Kidney tubule cell (primary cell): ENCODE data around the gene CDH22.

ENCODE experiments used
- DNase-seq: peaks from one replicate; pipeline ENCODE4 v3.0.0-alpha.2; 2018; ENCODE audit warnings: low spot score

CDH22 gene, protein sequence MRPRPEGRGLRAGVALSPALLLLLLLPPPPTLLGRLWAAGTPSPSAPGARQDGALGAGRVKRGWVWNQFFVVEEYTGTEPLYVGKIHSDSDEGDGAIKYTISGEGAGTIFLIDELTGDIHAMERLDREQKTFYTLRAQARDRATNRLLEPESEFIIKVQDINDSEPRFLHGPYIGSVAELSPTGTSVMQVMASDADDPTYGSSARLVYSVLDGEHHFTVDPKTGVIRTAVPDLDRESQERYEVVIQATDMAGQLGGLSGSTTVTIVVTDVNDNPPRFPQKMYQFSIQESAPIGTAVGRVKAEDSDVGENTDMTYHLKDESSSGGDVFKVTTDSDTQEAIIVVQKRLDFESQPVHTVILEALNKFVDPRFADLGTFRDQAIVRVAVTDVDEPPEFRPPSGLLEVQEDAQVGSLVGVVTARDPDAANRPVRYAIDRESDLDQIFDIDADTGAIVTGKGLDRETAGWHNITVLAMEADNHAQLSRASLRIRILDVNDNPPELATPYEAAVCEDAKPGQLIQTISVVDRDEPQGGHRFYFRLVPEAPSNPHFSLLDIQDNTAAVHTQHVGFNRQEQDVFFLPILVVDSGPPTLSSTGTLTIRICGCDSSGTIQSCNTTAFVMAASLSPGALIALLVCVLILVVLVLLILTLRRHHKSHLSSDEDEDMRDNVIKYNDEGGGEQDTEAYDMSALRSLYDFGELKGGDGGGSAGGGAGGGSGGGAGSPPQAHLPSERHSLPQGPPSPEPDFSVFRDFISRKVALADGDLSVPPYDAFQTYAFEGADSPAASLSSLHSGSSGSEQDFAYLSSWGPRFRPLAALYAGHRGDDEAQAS

DNA sequence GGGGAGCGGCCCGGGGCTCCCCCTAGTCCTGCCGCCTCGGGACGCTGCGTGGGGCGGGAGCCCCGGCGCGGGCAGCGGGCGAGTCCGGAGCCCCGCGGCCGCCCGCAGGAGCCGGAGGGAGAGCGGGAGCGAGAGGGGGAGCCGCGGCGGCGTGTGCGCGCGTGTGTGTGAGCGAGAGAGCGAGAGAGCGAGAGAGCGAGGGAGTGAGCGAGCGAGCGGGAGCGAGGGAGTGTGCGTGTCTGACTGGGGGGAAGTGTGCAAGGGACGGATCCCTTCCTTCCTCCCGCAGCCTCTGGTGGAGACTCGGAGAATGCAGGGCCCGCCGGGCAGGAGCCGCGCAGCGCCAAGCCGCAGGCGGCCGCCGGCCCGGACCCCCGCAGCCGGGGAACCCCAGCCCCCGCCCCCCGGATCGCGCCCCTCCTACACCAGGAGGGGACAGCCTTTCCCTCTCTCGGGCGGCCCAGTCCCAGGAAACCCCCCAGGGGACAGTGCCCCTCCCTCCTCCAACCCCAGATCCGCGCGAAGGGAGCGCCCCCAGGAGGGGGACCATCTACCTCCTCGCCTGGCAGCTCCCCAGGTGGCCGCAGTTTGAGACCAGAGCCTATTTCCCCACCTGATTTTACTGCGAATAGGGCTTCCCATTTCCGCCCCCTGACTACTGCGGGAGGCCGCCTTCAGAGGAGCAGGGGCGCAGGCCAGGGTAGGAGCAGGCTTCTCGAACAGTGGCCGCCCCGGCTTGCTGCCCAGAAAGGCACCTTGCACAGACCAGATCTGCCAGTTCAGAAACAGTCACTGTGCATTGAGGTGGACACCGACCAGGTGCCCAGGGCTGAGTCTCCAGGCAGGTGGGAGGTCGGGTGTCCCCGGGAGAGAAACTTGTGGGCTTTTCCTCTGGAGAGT lies at the start of gene CDH22:
CDH22 (minus strand) TSS at position 241 of the 900 bp plus-strand sequence. CDS start 57,204 bp downstream, outside the sequence.
- peak; percentile 35 for DNase-seq

DNA sequence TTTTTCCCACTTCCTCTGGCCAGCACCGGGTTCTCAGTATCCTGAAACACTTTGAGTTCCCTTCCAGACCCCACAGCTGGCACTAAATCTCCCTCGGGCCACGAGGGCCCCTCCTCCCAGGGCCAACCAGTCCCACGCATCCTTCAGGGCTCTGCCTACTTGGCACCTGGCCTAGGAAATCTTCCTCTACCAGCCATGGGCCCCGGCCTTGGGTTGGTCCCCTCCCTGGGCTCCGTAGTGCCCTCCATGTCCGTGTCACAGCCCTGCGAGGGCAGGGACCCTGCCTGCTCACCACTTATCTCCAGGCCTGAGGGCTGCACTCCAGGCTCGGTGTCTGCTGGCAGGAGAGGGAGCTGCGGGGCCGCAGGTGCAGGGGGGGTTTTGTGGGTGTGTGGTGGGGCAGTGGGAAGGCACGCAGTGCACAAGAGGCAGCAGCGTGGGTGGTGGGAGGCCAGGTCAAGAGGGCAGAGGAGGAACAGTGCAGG lies 48.8 kb upstream of the CDH22 start:
- no peak for DNase-seq

DNA sequence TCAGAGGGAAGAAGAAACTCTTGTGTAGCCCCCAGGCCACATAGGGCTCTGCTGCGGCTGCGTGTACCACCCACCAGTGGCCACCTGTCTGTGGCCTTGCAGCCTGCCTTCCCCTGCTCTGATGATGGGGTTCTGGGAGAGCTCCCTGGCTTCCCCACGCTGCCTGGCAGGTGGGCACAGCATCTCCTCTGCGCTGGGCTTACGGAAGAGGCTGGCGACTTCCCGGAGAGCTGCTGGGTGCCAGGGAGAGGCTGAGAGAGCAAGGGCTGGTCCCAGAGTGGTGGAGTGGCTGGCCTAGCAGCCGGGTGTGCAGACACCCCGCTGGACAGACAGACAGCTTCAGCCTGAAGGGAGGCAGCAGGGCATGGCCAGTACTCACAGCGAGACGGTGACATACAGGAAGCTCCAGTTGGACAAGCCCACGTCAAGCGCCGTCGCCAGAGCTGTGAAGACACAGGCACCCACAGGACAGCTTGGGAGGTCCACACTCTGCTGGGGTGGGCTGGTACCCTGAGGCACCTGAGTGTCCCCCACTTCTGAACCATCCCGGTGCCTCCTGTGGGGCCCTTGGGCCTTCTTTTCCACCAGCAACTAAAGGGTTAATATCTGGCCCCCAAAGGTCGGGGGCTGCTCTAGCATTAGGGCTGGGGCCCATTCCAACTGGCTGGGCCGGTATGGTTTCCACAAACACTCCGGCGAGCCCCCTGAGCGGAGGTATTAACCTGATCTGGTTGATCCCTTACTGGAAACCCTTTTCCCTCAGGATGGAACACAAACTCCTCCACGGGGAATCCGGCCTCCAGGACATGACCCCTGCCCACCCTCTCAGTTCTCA lies 48.1 kb upstream of the CDH22 start:
- DNase-seq: no peak

DNA sequence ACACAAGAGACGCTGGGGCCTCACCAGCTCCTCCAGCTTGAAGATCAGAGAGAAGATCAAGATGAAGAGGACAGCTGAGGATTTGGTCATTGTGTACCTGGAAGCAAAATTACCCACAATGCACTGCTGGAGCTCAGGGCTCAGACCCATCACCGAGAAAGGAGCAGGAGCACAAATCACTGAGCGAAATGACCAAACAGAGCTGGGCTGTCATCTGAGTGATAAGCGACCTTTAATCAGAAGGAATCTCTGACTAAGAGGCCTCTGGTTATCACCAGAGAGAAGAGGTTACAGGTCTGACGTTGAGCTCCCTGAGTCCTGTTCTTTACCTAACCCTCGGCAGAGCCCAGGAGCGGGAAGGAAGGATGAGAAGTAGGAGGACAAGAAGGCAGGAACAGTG lies 47.5 kb upstream of the CDH22 start:
- no peak for DNase-seq

DNA sequence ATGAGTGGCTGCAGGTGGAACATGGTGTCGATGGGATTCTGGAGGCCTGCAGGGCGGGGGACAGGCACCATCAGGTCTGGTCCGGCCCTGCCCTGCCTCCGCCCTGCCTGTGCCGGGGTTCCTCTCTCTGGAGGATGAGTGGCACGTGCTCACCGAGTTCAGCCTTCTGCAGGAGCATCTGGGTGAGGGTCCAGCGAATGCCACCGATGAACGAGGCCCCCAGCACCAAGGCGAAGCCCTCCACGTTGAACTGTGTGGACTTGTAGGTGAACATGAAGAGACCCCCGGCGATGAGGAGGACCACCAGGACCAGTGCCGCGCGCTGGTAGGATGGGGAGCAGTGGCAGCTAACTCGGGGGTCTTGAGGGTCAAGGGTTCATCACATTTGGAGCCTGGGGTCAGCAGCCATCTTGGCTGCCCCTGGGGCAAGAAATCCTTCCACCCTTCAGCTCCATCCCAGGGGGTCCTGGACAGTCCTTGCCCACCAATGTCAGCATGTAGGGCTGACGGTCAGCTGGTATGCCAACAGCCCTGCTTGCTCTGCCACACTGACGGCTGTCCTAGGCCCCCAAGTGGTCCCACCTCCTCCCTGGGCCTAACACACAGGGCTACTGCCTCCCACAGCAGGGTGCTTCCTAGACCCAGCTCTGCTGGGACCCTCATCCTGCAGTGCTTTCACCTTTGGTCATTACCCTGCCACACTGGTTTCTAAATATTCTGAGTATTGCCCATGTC lies 46.8 kb upstream of the CDH22 start:
- DNase-seq: no peak

DNA sequence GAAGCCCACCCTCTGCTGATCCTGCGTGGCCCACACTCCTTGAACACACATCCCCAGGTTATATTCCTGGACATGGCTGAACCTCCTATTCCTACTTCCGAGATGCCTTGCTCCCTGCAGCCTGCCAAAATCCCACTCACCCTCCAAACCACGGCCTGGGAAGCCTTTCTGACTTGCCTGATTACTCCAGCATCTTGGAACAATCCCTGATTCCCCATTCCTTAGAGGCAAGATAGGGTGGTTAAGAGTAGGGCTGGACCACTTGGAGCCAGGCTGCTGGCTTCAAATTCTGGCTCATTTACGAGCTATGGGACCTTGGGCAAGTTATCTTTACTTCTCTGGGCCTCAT lies 45.9 kb upstream of the CDH22 start:
- no peak for DNase-seq

DNA sequence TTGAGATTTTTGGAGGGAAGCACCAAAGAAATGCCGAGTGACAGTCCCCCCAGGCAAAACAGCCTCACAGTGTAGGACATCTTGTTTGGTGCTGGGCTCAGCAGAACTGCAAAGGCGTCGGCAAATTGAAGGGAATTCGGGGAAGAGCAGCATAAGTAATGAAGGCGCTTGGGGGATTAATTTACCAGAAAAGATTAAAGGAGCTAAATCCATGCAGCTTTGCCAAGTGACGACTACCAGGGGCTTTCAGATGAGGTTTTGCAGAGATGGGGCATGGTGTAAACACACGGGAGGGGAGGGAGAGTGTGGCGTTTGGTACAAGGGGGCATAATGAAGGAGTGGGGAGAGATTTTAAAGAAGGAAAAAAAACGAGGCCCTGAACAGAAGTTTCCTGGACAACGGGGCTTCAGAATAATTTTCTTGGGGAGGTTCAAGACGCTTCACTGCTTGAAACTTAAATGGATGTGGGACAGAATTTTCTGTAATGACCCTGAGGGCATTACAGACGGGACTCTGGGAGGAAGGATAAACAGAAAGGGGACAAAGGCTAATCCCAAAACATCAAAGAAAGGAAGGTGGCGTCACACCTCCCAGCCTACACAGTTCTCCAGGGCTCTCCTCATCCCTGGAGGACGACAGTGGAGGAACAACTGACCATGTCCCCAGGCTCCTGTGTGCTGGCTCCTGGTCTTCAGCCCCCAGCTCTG lies 45.4 kb upstream of the CDH22 start:
- no peak for DNase-seq

DNA sequence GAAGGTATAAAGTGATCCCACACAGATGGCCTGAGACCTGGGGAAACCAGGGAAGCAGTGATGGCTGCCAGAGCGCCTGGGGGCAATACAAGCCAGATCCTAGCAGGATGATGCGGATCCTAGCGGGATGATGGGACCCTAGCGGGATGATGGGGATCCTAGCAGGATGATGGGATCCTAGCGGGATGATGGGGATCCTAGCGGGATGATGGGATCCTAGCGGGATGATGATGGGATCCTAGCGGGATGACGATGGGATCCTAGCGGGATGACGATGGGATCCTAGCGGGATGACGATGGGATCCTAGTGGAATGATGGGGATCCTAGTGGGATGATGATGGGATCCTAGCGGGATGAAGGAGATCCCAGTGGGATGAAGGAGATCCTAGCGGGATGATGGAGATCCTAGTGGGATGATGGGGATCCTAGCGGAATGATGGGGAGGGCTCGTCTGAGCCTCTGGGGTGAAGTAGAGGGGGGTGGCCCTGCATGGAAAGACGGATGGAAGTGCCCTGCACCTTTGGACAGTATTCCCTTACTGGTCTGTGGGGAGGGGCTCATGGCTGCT lies 44.2 kb upstream of the CDH22 start:
- DNase-seq: no peak

DNA sequence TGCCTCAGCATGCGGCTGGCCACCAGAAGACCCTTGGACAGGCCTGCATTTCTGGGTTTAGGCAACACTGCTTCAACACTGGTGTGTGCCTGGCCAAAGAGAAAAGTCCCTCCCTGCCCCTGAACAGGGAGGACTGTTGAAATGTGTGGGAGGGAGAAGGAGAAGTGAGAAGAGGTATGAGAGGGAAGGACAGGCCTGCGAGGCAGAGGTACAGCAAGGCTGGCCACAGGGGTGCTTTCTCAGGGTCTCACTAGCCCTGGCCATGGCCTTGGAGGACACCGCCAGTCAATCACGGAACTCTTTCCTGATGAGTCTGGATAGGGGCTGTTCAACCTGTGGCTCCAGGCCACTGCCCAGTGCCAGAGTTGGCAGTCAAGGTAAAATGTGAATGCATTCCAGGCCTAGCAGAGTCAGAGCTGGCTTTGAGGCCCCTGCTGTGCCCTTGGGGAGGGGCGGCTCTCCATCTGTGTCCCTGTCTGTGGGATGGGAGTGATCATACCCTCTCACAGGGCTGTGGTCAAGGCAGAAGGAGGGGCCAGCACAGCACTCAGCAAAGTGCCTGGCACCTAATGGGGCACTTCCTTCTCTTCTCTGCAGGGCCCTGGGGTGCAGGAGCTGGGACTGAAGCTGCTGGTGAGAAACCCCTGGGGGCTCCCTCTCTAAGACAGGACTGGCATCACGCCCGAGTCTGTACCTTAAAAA lies 43.2 kb upstream of the CDH22 start:
- peak; percentile 15 for DNase-seq

DNA sequence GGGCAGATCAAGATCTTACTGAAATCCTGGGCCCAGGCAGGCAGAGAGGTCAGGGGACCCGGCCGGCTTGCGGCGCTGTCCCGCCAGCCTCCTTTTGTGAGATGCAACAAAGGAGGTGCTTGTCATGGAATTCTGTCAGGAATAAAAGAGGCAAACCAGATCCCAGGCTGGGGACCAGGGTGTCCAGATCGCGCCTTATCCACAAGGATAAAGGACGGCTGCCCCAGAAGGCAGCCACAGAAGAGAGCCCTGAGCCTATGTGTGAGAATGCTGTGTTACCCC lies 42.6 kb upstream of the CDH22 start:
- no peak for DNase-seq

DNA sequence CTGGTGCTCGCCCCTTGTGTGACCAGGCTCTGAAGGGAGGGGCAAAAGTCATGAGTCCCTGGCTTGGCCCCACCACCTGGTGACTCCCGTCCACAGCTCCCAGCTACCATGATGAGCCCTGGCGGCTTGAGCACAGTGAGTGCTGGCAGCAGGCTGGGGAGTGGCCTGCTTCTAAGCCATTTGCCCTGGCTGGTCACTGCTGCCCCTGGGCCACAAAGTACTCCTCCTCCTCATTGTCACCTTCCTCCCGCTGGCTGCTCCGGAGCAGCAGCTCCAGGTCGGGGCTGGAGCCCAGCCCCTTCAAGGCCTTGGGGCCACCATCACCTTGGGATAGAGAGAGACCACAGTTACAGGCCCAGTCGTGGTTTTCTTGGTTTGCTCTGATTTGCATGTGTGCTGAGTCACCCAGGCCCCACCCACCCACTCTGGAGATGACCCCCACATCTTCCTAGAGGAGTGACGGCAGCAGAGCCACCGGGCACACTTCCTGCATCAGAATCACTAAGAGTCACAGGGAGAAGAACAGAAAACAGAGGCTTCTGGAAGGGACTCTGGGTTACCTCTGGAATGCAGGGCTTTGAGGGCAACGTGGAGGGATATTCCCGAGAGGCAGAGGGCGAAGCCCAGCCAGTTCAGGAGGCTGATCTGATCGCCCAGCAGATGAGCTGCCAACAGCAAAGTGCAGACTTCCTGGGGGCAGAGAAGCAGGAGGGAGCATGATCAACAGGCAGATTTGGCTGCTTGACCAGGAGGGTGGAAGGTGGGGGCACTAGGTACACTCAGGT lies 42.1 kb upstream of the CDH22 start:
- DNase-seq: peak; percentile 87

DNA sequence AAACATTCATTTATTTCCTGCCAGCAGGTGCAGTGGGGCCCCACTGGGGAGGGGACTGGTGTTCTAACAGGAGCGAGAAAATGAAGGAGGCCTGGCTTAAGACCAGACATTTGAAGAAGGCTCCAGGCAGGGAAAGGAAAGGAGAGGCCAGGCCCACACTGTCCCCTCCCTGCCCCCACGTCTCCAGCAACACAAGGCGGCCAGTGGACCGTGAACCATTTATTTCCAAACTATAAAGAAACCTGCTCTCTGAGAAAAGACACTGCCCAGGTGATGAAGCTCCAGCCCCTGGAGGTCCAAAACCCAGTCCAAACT lies 41.4 kb upstream of the CDH22 start:
- DNase-seq: peak; percentile 6

DNA sequence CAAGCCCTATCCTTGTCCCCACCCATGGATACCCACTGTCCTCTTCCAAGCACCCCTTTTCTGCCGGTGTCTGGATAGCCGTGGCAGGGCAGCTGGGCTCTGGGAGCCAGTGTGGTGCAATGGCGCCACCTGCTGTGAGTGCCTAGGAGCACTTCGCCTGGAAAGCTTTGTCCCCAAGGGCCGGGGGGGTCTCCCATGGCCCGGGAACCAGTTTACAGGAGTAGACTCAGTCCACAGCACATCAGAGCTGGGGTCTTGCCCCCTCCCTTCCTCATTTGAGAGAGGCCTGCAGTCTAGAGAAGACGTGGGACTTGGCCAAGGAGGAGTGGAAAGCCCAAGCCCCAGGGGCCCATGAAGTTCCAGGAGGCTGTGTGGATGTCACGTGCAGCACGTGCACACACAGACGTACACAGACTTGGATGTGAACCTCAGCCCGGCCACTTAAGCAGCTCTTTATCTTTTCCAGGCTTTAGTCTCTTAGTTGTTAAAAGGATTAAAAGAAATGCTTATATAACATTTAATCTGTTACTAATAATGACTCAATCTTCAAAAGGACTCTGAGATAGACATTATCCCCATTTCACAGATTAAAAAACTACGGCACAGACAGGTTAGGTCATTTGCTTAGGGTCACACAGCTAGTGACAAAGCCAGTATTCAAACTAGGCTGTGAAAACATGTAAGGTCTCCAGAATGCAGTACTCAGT lies 40.9 kb upstream of the CDH22 start:
- peak; percentile 52 for DNase-seq

DNA sequence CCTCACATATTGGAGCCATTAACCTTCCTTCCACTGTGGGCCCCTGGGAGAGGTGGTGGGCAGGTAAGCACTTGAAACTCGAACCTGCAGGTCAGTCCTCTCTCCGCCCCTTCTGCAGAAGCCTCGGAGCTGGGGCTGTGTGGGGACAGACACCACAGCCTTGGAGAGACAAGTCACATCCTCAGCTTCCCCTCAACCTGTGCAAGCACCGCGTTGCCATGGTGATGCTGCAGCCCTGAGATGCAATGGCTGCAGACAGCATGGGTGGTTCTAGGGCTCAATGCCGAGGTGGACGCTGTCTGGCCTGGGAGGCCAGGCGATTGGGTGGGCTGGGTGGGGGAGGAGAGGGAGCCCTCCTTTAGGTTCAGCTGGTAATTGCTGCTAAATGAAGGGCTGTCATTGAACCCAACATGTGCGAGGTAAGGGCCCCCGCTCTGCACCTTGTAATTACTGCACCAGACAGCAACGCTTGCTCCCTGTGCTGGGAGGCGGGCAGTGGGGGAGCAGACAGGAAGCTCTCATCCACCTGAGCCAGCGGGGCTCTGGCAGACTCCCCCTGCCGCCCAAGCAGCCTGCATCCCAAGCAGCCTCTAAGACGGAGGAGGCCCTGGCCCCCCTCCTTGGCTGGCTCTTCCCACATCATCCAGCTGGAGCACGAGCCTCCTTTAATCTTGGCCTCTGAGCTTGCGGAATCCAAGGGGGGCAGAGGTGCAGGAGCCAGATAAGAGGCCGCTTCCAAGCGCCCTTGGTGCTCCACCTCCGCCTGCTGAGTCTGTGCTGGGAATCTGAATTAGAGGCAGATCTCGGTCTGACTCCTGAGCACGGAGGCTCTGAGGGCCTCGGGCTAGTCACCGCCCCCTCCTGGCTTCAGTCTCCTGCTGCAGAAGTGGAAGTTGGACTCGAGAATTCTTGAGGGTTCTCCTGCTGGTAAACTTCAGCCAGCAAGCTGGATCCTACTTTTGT lies 39.8 kb upstream of the CDH22 start:
- no peak for DNase-seq

DNA sequence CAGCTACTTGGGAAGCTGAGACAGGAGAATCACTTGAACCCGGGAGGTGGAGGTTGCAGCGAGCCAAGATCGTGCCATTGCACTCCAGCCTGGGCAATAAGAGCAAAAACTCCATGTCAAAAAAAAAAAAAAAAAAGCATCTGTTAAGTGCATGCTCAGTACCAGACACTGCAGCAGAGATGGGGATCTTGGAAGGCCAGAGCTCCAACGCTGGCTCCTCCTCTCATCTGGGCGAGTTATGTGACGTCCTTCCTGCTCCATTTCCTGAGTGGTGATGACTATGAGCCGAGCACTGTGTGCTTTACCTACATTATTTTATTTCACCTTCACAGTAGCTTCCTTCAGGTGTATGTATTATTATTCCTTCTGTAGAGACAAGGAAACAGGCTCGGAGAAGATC lies 38.5 kb upstream of the CDH22 start:
- DNase-seq: no peak

DNA sequence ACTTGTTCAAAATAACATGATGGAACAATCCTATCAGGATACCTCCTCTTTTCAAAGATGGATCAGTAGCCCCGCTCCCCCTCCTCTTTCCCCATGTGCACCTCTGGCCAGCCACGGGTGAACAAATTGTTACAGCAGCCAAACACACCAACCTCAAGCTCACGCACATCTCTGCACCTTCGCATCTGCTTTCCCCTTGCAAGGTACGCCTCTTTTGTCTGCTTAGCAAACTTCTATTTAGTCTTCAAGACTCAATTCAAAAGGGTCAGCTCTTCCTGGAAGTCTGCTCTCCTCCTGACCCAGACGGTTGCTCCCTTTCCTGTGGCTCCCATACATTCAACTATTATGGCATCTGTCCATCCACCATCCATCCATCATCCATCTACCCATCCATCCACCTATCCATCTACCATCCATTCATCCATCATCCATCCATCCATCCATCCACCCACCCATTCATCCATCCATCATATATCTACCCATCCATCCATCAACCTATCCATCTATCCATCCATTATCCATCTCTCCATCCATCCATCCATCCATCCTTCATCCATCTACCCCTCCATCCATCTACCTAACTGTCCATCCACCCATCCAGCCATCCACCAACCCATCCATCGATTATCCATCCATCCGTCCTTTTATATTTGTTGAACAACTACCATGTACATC lies 36.3 kb upstream of the CDH22 start:
- no peak for DNase-seq
